VCaP (cell line): ENCODE data around the gene EPG5.

Source experiments
- H3K27ac ChIP-seq: fragments of 450-650 bp; 2 replicates; pipeline ENCODE4 v1.5.1; 2017
- TF ChIP-seq, protein P1 (sequence below): fragments of 450-650 bp; conservative IDR thresholded peaks from 2 replicates; pipeline ENCODE4 v1.5.1; 2017; ENCODE audit warnings: mild to moderate bottlenecking, moderate library complexity

EPG5 gene

DNA sequence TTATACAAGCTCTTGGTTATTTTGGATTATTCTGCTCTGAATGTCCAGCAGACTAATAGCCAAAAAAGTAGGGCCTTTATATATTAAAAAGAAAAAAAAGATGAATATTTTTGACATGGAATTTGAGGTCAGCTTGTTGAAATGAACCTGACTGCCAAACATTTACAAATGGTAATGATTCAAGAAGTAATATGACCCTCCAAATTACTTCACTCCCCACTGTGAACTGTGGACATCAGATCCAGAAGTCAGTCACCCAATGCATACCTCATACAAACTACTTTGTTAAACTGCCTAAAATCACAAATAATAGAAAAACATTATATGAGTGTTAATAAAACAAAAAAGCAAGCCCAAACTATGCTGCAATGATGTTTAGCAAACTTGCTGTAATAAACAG lies 10.0 kb downstream of the EPG5 start:
- no peak overlapping the region for H3K27ac ChIP-seq
- TF ChIP-seq, protein P1, sequence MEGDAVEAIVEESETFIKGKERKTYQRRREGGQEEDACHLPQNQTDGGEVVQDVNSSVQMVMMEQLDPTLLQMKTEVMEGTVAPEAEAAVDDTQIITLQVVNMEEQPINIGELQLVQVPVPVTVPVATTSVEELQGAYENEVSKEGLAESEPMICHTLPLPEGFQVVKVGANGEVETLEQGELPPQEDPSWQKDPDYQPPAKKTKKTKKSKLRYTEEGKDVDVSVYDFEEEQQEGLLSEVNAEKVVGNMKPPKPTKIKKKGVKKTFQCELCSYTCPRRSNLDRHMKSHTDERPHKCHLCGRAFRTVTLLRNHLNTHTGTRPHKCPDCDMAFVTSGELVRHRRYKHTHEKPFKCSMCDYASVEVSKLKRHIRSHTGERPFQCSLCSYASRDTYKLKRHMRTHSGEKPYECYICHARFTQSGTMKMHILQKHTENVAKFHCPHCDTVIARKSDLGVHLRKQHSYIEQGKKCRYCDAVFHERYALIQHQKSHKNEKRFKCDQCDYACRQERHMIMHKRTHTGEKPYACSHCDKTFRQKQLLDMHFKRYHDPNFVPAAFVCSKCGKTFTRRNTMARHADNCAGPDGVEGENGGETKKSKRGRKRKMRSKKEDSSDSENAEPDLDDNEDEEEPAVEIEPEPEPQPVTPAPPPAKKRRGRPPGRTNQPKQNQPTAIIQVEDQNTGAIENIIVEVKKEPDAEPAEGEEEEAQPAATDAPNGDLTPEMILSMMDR, result no peak

DNA sequence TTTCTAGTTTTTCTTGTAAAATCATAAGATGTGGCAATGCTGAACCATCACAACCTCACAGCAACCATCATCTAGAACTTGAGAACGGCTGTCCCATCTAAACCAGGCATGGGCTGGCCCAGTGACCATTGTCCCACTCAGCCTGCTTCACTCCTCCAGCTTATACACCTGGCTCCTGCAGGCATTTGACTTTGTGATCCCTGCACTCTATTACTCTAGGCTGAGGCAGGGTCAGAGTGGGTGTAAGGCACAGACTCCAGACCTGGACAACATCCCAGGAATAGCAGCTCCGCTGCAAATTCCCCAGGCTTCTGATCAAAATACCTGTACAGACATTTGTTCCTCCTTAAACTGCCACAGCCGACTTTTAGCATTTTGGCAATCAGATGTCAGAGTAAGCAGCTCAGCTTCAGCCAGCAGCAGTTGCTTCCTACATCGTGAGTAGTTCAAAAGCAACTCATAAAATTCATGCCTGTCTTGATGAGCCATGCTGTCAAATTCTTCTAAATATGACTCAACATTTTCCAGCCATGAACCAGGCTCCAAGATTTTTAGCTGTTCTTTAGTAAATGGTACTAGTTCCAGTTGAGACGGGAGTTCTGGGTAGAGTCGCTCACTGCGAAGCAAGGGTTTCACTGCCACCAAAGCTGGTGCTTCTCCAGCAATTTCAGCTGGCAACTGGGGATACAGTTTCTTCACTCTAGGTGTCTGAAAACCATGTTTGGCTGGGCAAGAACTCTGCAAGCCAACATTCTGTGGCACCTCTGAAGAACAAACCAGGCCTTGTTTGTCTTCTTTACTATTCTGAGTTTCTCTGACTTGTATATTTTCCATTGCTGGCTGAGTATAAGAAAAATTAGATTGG lies 12.8 kb downstream of the EPG5 start:
- TF ChIP-seq, protein P1, result no peak
- H3K27ac ChIP-seq, result no peak overlapping the region

GRCh38 chr18:45951016-45951714 lies 16.0 kb downstream of the EPG5 start:
- TF ChIP-seq, protein P1, result no peak
- H3K27ac ChIP-seq, result no peak overlapping the region

DNA sequence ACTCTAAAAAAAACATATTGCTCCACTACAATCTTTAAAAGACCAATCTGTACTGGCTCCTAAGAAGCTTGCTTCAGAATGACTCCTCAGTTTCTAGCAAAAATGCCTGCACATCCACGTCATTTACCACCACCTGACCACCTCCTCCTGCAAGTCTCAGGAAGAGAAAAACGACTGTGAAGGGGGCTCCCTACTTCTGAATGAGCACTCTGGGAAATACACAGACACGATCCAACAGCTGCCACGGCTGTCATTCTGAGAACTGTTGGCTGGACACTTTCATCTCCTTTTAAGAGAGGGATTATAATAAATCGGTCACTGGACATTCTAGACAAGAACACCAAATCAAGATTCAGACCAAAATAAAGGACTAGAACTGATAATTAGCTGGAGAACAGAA lies 21.5 kb downstream of the EPG5 start:
- no peak overlapping the region for H3K27ac ChIP-seq
- TF ChIP-seq, protein P1, result no peak

- TF ChIP-seq, protein P1, result no peak
- no peak overlapping the region for H3K27ac ChIP-seq
Observed at GRCh38 chr18:45940724-45941123, 26.4 kb downstream of the EPG5 start.

DNA sequence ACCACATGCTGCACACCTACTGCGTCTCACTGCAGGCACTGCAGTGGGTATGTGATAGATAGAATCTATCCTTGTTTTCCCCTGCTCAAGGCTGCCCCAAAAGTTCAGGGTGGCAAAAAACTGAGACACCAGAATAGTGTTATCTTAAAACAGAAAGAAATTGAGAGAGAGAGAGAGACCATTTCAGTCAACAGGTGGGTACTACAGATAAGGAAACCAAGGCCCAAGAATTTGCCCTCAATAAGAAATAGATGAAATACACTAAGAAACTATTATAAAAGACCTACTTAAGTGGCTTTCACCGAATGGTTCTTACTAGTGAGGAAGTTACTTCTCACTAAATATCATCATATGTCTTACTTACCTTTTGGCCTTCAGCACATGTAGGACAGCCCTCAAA lies 27.9 kb downstream of the EPG5 start:
- no peak overlapping the region for H3K27ac ChIP-seq
- TF ChIP-seq, protein P1, result no peak

DNA sequence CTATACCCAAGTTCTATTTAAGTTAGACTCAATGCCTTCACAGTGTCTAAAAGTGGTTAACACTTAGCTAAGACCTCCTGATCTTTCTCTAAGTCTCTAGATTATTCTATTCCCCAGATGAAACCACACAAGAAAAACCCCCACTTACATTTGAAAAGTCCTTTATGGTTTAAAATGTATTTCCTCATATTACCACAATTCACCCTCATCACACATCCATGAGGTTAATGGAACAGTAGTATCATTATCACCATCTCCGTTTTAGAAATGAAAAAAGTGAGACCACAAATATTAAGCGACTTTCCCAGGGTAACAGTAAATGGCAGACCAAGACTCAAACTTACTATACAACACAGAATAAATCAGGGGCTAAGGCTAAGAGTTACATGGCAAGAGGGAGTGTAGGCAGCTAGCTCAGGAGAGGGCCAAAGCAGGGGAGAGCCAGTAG lies 28.6 kb downstream of the EPG5 start:
- no peak overlapping the region for H3K27ac ChIP-seq
- TF ChIP-seq, protein P1, result no peak
